Right lobe of liver (tissue), 4 donors: ENCODE data around the gene FBRSL1.

ENCODE experiments used
- CTCF ChIP-seq, 4 donors: fragments of 200-600 bp in 3 of 4; fragments of 450-650 bp in 1 of 4; IDR thresholded peaks; one replicate each; pipeline versions ENCODE4 v1.5.1 to v1.8.0; 2016 to 2022; ENCODE audit warnings: antibody characterized with exemption in 4 of 4, mild to moderate bottlenecking in 2 of 4
- POLR2A ChIP-seq: fragments of 450-650 bp; IDR thresholded peaks from one replicate; pipeline ENCODE4 v1.6.1; 2017; ENCODE audit warnings: antibody characterized with exemption, mild to moderate bottlenecking
- donor health status: DM: no; HTN: no; CAD: no.
- donor health status: DM: no; HTN: no; CAD: no.
- donor health status: DM: no; HTN: yes; CAD: no.

- TF ChIP-seq CTCF (IDR thresholded peaks at IDR 0.05) (no peak), POLR2A (no peak)
Measured at GRCh38 chr12:132500856-132501180, 10.9 kb downstream of the FBRSL1 start.
